HepG2 (cell line): ENCODE results near the gene USP12. TPM values are rescaled to one million over a fixed set of nuclear protein-coding genes. Genes with fewer than 3 reads are reported as not detected.

Experiments used
- ATAC-seq: fragments of 200-7000 bp; cut with Tn5 transposase; 3 replicates; pipeline ENCODE4 v1.9.1; 2020; ENCODE audit warnings: mild to moderate bottlenecking, moderate library complexity
- BruUV-seq: library from RNA; stranded (reverse); fragments of 400-500 nt; replicated peaks from 2 replicates; lab custom pipeline; 2021; lab: Mats Ljungman, UMichigan
- CTCF ChIA-PET: fragments of 300-600 bp; formaldehyde crosslinking; extraction: SDS; loops from one replicate; lab custom pipeline; 2021; ENCODE audit warnings: low total read pairs, inconsistent platforms, low intra/inter-chr PET ratio; lab: Yijun Ruan, JAX
- POLR2A ChIA-PET: fragments of 350-600 bp; sonication (Branson Sonifier 250); formaldehyde crosslinking; loops from one replicate; lab custom pipeline; 2020; ENCODE audit warnings: antibody characterized with exemption, inconsistent platforms; lab: Yijun Ruan, JAX
- DNase-seq: peaks from one replicate; pipeline ENCODE4 v3.0.0-alpha.2; 2015; ENCODE audit warnings: low spot score
- FAIRE-seq: peaks from 3 replicates; lab custom pipeline; 2011; peaks lifted over from hg19 to GRCh38; lab: Jason Lieb, UNC
- H2AFZ ChIP-seq: one replicate; pipeline ENCODE4 v1.6.1; 2011; ENCODE audit warnings: low read length, inconsistent platforms
- H3K27ac ChIP-seq: fragments of 300-600 bp; 3 replicates; pipeline ENCODE4 v1.8.0; 2011; ENCODE audit warnings: mixed run types, mild to moderate bottlenecking, mixed read lengths, low read length, inconsistent platforms; ENCODE audit not compliant: insufficient read depth; ENCODE audit errors: extremely low read length
- H3K27me3 ChIP-seq, 2 experiments: fragments of 200-600 bp in 1 of 2; 2 replicates in 1 of 2; 3 replicates in 1 of 2; pipeline versions ENCODE4 v1.6.0 to v1.8.0; 2011; ENCODE audit warnings: low read length in 2 of 2, mild to moderate bottlenecking in 2 of 2, moderate library complexity in 2 of 2, inconsistent platforms in 1 of 2; ENCODE audit not compliant: insufficient read depth in 2 of 2, control insufficient read depth in 1 of 2
- H3K36me3 ChIP-seq, 2 experiments: fragments of 200-600 bp in 1 of 2; replicated peaks in 1 of 2; 2 replicates in 1 of 2; 3 replicates in 1 of 2; pipeline versions ENCODE4 v1.5.1 to v1.8.0; 2011; ENCODE audit warnings: low read length in 2 of 2, inconsistent platforms in 1 of 2; ENCODE audit not compliant: insufficient read depth in 2 of 2, control insufficient read depth in 1 of 2
- H3K4me1 ChIP-seq: 2 replicates; pipeline ENCODE4 v1.5.1; 2012; ENCODE audit warnings: low read length, inconsistent platforms; ENCODE audit not compliant: insufficient read depth
- H3K4me2 ChIP-seq: 2 replicates; pipeline ENCODE4 v1.6.0; 2011; ENCODE audit warnings: low read depth, low read length, inconsistent platforms
- H3K4me3 ChIP-seq, 3 experiments: fragments of 200-600 bp in 1 of 3; sonication (generic), shearing (Covaris generic) in 1 of 3; replicated peaks in 1 of 3; 2 replicates each; pipeline ENCODE4 v1.5.1; 2011 to 2016; ENCODE audit warnings: low read length in 3 of 3, inconsistent platforms in 2 of 3, low read depth in 2 of 3, mild to moderate bottlenecking in 2 of 3, control low read depth in 1 of 3, mixed read lengths in 1 of 3; ENCODE audit not compliant: insufficient read depth in 1 of 3
- H3K79me2 ChIP-seq: one replicate; pipeline ENCODE4 v1.6.1; 2011; ENCODE audit warnings: low read length, inconsistent platforms; ENCODE audit not compliant: insufficient read depth
- H3K9ac ChIP-seq: 2 replicates; pipeline ENCODE4 v1.6.0; 2011; ENCODE audit warnings: mild to moderate bottlenecking, low read depth, low read length, inconsistent platforms; ENCODE audit not compliant: insufficient read depth
- H3K9me3 ChIP-seq: 2 replicates; pipeline ENCODE4 v1.5.1; 2012; ENCODE audit warnings: mild to moderate bottlenecking, low read length
- H4K20me1 ChIP-seq: 2 replicates; pipeline ENCODE4 v1.6.0; 2011; ENCODE audit warnings: inconsistent platforms, mild to moderate bottlenecking, low read length, moderate library complexity; ENCODE audit not compliant: insufficient read depth
- ARID2 ChIP-seq: sonication (generic); formaldehyde crosslinking; IDR thresholded peaks from 2 replicates; pipeline ENCODE4 v1.8.1; 2022; ENCODE audit warnings: mild to moderate bottlenecking, missing genetic modification reagents, borderline replicate concordance
- BCLAF1 ChIP-seq: fragments of 450-650 bp; IDR thresholded peaks from 2 replicates; pipeline ENCODE4 v1.6.1; 2017; ENCODE audit warnings: mild to moderate bottlenecking
- CC2D1A ChIP-seq: sonication (generic); formaldehyde crosslinking; IDR thresholded peaks from 2 replicates; pipeline ENCODE4 v1.8.1; 2023; ENCODE audit warnings: mild to moderate bottlenecking, missing genetic modification reagents
- FOXJ3 ChIP-seq: sonication (generic); formaldehyde crosslinking; IDR thresholded peaks from 2 replicates; pipeline ENCODE4 v1.4.0; 2020; ENCODE audit warnings: missing genetic modification reagents, mild to moderate bottlenecking, borderline replicate concordance
- GTF2F1 ChIP-seq: fragments of 150-350 bp; IDR thresholded peaks from 2 replicates; pipeline ENCODE4 v1.6.1; 2014; ENCODE audit warnings: low read length
- HMG20A ChIP-seq: IDR thresholded peaks from 2 replicates; pipeline ENCODE4 v1.6.1; 2016; ENCODE audit warnings: borderline replicate concordance
- JDP2 ChIP-seq: sonication (generic); formaldehyde crosslinking; IDR thresholded peaks from 2 replicates; pipeline ENCODE4 v1.8.1; 2022; ENCODE audit warnings: missing genetic modification reagents, borderline replicate concordance
- MBNL3 ChIP-seq: fragments of 250-450 bp; sonication (Bioruptor Pico); conservative IDR thresholded peaks from 2 replicates; pipeline ENCODE4 v1.8.0; 2022; ENCODE audit warnings: mild to moderate bottlenecking, inconsistent platforms
- NCOA2 ChIP-seq: sonication (generic); formaldehyde crosslinking; IDR thresholded peaks from 2 replicates; pipeline ENCODE4 v1.8.0; 2022; ENCODE audit warnings: inconsistent platforms
- NRL ChIP-seq: sonication (generic); formaldehyde crosslinking; IDR thresholded peaks from 2 replicates; pipeline ENCODE4 v1.5.0; 2020; ENCODE audit warnings: missing genetic modification reagents, mild to moderate bottlenecking, moderate library complexity, borderline replicate concordance
- RELA ChIP-seq: sonication (generic); formaldehyde crosslinking; IDR thresholded peaks from 2 replicates; pipeline ENCODE4 v1.4.0; 2020; ENCODE audit warnings: missing genetic modification reagents
- SIN3B ChIP-seq: fragments of 150-350 bp; IDR thresholded peaks from 2 replicates; pipeline ENCODE4 v1.6.1; 2014; ENCODE audit warnings: low read length
- SMAD1 ChIP-seq: sonication (generic); formaldehyde crosslinking; IDR thresholded peaks from 2 replicates; pipeline ENCODE4 v1.4.0; 2020; ENCODE audit warnings: missing genetic modification reagents, low read depth, mild to moderate bottlenecking, borderline replicate concordance
- SMYD3 ChIP-seq: sonication (generic); formaldehyde crosslinking; IDR thresholded peaks from 2 replicates; pipeline ENCODE4 v1.8.1; 2023; ENCODE audit warnings: mild to moderate bottlenecking, missing genetic modification reagents
- SSRP1 ChIP-seq: IDR thresholded peaks from 2 replicates; pipeline ENCODE4 v1.6.1; 2016; ENCODE audit warnings: control low read depth
- ZBTB7A ChIP-seq: sonication (generic); formaldehyde crosslinking; IDR thresholded peaks from 2 replicates; pipeline ENCODE4 v1.8.0; 2022; ENCODE audit warnings: mild to moderate bottlenecking, missing genetic modification reagents
- ZNF263 ChIP-seq: sonication (generic); formaldehyde crosslinking; IDR thresholded peaks from 2 replicates; pipeline ENCODE4 v1.4.0; 2020; ENCODE audit warnings: missing genetic modification reagents
- ZNF816 ChIP-seq: sonication (generic); formaldehyde crosslinking; IDR thresholded peaks from 2 replicates; pipeline ENCODE4 v1.8.0; 2022; ENCODE audit warnings: missing genetic modification reagents, mild to moderate bottlenecking, borderline replicate concordance
- WGBS: methylation state at CpG from one replicate; pipeline ENCODE4 v1.1.6; 2017; ENCODE audit warnings: low lambda C conversion rate; 5-methylcytosine and 5-hydroxymethylcytosine counted together
- in situ Hi-C: cut with HindIII; loops from 2 replicates; pipeline ENCODE4 v1.10.0; 2017; ENCODE audit warnings: low pct_unique_long_range_greater_than_20kb; ENCODE audit not compliant: extremely low pct_ligation_motif_present
- intact Hi-C: fragments of 100-400 bp; cut with micrococcal nuclease; formaldehyde crosslinking; loops from one replicate; pipeline ENCODE4 v1.10.0; 2022; ENCODE audit not compliant: unreplicated experiment
- polyA plus RNA-seq, 8 experiments: library from polyadenylated mRNA; depleted of rRNA in 3 of 8; stranded (reverse) in 7 of 8; unstranded in 1 of 8; fragments of >200 nt; fragmentation: Illumina TruSeq in 4 of 8; extraction: Trizol in 4 of 8; gene quantifications; 2 replicates each; pipeline versions ENCODE4 v1.2.1 to v1.2.3, GENCODE V29; 2011 to 2016; ENCODE audit warnings: low read depth in 4 of 8, missing spikeins in 1 of 8, mixed read lengths in 1 of 8; ENCODE audit not compliant: insufficient read depth in 1 of 8
- total RNA-seq, 5 experiments: library from RNA; depleted of rRNA; stranded (reverse); fragments of >200 nt; fragmentation: Illumina TruSeq; extraction: Trizol; gene quantifications; 2 replicates each; pipeline ENCODE4 v1.2.3, GENCODE V29; 2016; ENCODE audit warnings: low read depth in 1 of 5
- TF ChIP-seq, protein P1 (sequence below): IDR thresholded peaks from 2 replicates; pipeline ENCODE4 v1.6.1; 2016; ENCODE audit warnings: missing biosample characterization, missing genetic modification reagents, low read depth

USP12 gene
- total and polyA plus RNA-seq, 2 of the 13 experiments (the other 11 are each of a cell fraction or from before 2014, with no cell fraction given), result 9.8 to 19.5 TPM

DNA sequence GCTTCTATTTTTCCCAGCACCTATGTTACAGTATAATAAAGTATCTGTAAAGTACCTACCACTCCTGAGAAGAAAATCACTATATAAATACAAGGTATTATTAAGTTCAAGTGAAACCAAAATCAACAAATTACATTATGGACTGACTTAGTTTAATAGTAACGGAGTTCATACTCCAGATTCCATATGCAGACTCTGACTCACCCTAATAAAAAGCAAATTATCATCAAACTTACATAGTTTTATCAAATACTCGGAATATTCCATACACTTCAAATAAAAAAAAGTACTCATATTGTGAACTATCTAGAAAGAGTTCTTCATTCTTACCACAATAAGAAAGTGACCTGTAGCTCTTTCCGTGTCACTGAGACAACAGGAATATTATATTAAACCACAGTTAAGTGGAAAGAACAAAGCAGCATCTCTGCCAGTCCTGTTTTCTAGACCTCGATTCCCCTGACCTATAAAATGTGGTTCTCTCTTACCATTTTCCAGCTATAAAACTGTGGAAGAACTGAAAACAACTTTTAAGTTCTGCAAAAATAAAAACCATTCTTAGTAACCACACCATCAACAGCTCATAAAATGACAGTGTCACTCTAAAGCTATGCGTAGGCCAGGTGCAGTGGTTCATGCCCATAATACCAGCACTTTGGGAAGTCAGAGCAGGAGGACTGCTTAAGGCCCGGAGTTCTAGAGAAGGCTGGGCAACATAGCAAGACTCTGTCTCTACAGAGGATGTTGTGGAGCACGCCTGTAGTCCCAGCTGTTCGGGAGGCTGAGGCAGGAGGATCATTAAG, 42.6 kb downstream of the USP12 start:
- DNase-seq, result no peak
- BruUV-seq, result no TSS peak
- no peaks in the 10 kb centered on the region for H3K9me3 ChIP-seq
- H3K36me3 ChIP-seq, result no peaks in the 10 kb centered on the region
- intact Hi-C loops, result loop anchor here (10.0 kb wide), 1 partner anchor 134 kb away; no protein-coding TSS in a partner anchor
- H3K4me2 ChIP-seq, result no peak overlapping the region
- H3K79me2 ChIP-seq, result peaks cover 88% of the 10 kb centered on the region
- H4K20me1 ChIP-seq, result peaks cover 11% of the 10 kb centered on the region; the same call in 1 of the 2 replicates
- H3K4me3 ChIP-seq, result no peak overlapping the region
- no peak for ATAC-seq
- no peak overlapping the region for H3K9ac ChIP-seq
- no peaks in the 10 kb centered on the region for H3K27me3 ChIP-seq
- no peak for TF ChIP-seq RELA (CRISPR knock-in tag)
- TF ChIP-seq, protein P1, sequence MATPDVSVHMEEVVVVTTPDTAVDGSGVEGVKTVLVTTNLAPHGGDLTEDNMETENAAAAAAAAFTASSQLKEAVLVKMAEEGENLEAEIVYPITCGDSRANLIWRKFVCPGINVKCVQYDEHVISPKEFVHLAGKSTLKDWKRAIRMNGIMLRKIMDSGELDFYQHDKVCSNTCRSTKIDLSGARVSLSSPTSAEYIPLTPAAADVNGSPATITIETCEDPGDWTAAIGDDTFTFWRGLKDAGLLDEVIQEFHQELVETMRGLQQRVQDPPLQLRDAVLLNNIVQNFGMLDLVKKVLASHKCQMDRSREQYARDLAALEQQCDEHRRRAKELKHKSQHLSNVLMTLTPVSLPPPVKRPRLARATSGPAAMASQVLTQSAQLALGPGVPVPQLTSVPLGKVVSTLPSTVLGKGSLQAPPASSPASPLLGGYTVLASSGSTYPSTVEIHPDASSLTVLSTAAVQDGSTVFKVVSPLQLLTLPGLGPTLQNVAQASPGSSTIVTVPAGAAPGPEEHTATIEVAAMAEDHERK (CRISPR knock-in tag), result no peak
- no peak for TF ChIP-seq ZNF816 (CRISPR knock-in tag)
- TF ChIP-seq FOXJ3 (CRISPR knock-in tag), result no peak
- TF ChIP-seq ZNF263 (CRISPR knock-in tag), result no peak
- no peak for TF ChIP-seq HMG20A (CRISPR knock-in tag)
- TF ChIP-seq SMYD3 (CRISPR knock-in tag), result no peak
- TF ChIP-seq SMAD1 (CRISPR knock-in tag), result no peak
- no peak for TF ChIP-seq ARID2 (CRISPR knock-in tag)
- TF ChIP-seq NRL (CRISPR knock-in tag), result no peak
- TF ChIP-seq SSRP1 (CRISPR knock-in tag), result no peak
- no peak for TF ChIP-seq BCLAF1
- TF ChIP-seq NCOA2 (CRISPR knock-in tag), result no peak
- no peak for TF ChIP-seq MBNL3 (CRISPR knock-in tag)
- TF ChIP-seq ZBTB7A, result no peak
- no peak for TF ChIP-seq JDP2 (CRISPR knock-in tag)
- TF ChIP-seq GTF2F1, result no peak
- TF ChIP-seq CC2D1A (CRISPR knock-in tag), result no peak
- no peak for TF ChIP-seq SIN3B
- H3K4me1 ChIP-seq, result peaks cover 45% of the 10 kb centered on the region
- H2AFZ ChIP-seq, result no peak overlapping the region
- in situ Hi-C loops, result no loop called here
- CTCF ChIA-PET, result no interaction called here
- 98% methylated on average over 8 of the region's 8 CpGs for WGBS
- FAIRE-seq, result no peak
- no peak overlapping the region for H3K27ac ChIP-seq
- POLR2A ChIA-PET, result no interaction called here
